Nephron (organoid): ENCODE data around the gene GCGR.

Source experiments
- H3K27ac Mint-ChIP-seq, 3 experiments: 2 replicates each; pipeline ENCODE4 v1.8.0; 2020; ENCODE audit warnings: mixed read lengths in 3 of 3, mild to moderate bottlenecking in 2 of 3, moderate library complexity in 1 of 3
- H3K27me3 Mint-ChIP-seq: 2 replicates; pipeline ENCODE4 v1.8.0; 2021; ENCODE audit warnings: low read depth, mild to moderate bottlenecking, moderate library complexity, mixed read lengths
- H3K36me3 Mint-ChIP-seq: 2 replicates; pipeline ENCODE4 v1.8.0; 2020; ENCODE audit warnings: low read depth, mixed read lengths
- H3K4me1 Mint-ChIP-seq: 2 replicates; pipeline ENCODE4 v1.8.0; 2020; ENCODE audit warnings: mixed read lengths
- H3K4me3 Mint-ChIP-seq, 3 experiments: 2 replicates each; pipeline ENCODE4 v1.8.0; 2020; ENCODE audit warnings: mild to moderate bottlenecking in 3 of 3, mixed read lengths in 3 of 3, moderate library complexity in 2 of 3
- H3K9me3 Mint-ChIP-seq: 2 replicates; pipeline ENCODE4 v1.8.0; 2020; ENCODE audit warnings: mixed read lengths
- CTCF ChIP-seq, 3 experiments: fragments of 200-600 bp; sonication (generic); IDR thresholded peaks; one replicate each; pipeline ENCODE4 v1.5.0; 2021; ENCODE audit warnings: antibody characterized with exemption in 3 of 3; ENCODE audit not compliant: unreplicated experiment in 3 of 3

Gene GCGR

GRCh38 chr17:81860756-81861568 is 57.0 kb downstream of the GCGR start:
- H3K4me3 Mint-ChIP-seq: peak overlapping the region; percentile 87 to 94 (median 92)
- peak overlapping the region; percentile 63 to 95 (median 82) for H3K27ac Mint-ChIP-seq
- peaks cover 21% of the 10 kb centered on the region for H3K4me1 Mint-ChIP-seq
- H3K9me3 Mint-ChIP-seq: no peaks in the 10 kb centered on the region
- peaks cover 22% of the 10 kb centered on the region for H3K36me3 Mint-ChIP-seq
- H3K27me3 Mint-ChIP-seq: no peaks in the 10 kb centered on the region
- TF ChIP-seq CTCF (IDR thresholded peaks at IDR 0.05; ENCODE audit: unreplicated experiment in 3 of 3): no peak

GRCh38 chr17:81863123-81863675 is 59.2 kb downstream of the GCGR start:
- H3K4me3 Mint-ChIP-seq: peak overlapping the region; percentile 78 to 87 (median 84)
- H3K27me3 Mint-ChIP-seq: no peaks in the 10 kb centered on the region
- peaks cover 13% of the 10 kb centered on the region for H3K36me3 Mint-ChIP-seq
- H3K4me1 Mint-ChIP-seq: peaks cover 24% of the 10 kb centered on the region
- TF ChIP-seq CTCF (IDR thresholded peaks at IDR 0.05; ENCODE audit: unreplicated experiment in 3 of 3): no peak
- H3K9me3 Mint-ChIP-seq: no peaks in the 10 kb centered on the region
- H3K27ac Mint-ChIP-seq: peak overlapping the region; percentile 61 to 77 (median 74)
